ENCODE results near the gene RACGAP1.

The RACGAP1 gene, protein sequence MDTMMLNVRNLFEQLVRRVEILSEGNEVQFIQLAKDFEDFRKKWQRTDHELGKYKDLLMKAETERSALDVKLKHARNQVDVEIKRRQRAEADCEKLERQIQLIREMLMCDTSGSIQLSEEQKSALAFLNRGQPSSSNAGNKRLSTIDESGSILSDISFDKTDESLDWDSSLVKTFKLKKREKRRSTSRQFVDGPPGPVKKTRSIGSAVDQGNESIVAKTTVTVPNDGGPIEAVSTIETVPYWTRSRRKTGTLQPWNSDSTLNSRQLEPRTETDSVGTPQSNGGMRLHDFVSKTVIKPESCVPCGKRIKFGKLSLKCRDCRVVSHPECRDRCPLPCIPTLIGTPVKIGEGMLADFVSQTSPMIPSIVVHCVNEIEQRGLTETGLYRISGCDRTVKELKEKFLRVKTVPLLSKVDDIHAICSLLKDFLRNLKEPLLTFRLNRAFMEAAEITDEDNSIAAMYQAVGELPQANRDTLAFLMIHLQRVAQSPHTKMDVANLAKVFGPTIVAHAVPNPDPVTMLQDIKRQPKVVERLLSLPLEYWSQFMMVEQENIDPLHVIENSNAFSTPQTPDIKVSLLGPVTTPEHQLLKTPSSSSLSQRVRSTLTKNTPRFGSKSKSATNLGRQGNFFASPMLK

DNA sequence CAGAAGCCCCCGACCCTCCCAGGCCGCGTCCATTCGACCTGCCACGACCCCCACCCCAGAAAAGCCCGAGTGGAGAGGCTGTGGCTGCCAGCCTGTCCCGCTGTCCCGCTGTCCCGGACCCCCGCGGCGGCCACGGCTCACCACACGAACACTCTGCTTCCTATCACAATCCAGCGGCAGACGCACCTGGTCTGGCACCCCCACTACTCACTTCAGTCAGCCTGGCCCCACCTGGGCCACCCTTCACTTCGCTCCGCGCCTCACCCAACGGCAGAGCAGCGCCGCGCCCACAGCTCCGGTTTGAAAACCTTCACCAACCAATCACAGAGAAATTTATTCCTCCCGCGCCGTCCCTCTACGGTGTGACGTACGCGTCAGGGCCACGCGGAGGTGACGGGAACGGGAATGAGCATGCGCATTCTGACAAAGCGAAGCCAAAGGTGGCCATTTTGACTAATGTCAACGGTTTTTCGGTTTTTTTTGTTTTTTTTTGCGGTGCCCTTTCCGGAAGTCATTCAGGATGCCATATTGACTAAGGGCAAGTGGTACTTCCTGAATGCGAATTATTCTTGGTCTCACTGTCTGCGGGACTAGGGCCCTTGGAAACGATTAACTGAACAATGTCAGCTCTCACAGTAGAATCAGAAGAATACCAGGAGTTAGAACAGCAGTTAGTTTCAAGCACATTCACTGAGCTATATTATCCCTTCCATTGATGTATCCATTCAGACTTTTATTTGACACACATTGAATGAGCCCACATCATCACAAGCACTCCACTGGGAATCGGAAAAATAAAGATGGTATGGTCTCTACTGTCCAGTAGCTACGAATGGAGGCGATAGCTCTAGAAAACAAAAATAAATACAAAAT lies at the start of gene RACGAP1:
TSS of gene RACGAP1 (minus strand) at position 308 of the 873 bp plus-strand sequence. CDS start 8,779 bp downstream, outside the sequence.
- DNase-seq (ENCODE audit: low read depth in 2 of 2), result peak; percentile 92

DNA sequence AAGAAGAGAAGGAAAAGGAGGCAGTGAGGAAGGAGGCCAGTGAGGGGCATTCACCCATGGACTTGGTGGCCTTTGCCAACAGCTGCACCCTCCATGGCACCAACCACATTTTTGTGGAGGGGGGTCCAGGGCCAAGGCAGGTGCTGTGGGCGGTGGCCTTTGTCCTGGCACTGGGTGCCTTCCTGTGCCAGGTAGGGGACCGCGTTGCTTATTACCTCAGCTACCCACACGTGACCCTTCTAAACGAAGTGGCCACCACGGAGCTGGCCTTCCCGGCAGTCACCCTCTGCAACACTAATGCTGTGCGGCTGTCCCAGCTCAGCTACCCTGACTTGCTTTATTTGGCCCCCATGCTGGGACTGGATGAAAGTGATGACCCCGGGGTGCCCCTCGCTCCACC lies 48.4 kb upstream of the RACGAP1 start:
- no peak for DNase-seq (ENCODE audit: low read depth in 2 of 2)

DNA sequence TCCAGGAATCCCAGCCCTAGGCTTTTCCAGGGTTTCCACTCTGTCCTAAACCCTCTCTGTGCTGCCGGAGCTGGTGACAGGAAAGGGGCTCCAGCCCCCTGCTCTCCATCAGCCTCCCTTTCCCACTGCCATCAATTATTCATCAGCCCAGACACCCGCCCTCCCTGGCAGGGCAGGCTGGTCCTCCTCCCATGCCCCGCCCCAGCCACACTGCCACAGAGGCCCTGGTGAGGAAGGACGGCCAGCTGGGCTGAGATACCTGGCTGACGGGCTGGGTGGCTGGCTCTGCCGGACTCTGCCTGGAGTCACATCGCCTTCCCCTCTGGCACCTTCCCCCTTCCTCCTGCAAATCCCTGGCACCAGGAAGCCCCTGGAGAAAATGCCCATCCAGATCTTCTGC lies 47.9 kb upstream of the RACGAP1 start:
- no peak for DNase-seq (ENCODE audit: low read depth in 2 of 2)

DNA sequence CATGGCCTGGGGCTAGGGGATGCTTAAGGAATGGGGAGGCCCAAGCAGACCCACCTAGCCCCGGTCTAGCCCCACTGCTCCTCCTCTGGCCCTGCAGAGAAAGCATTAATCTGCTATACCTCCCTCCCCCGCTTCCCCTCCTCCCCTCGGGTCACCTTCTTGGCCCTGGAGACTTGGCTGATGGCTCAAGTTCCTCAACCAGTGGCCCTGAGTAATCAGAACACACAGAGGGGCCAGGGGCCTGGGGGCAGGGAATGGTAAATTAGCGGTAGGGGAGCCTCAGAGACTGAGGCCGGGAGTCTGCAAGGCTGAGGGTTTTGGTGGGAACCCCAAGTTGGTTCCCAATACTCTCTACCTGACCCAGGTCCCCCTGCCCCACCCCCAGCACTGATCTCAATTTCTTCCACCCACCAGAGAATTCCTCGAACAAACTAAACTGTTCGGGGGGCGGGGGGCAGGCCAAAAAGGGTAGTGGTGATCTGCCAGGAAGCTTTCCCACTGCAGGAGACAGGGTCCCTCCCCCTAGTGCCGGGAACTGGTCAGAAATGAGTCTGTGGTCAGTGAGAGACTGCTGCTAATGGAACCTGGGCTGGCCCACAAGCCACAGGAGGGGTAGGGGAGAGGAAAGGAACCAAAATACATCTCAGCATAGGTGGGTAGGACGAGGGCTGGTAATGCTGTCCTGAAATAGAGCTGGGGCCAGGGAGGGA lies 47.1 kb upstream of the RACGAP1 start:
- no peak for DNase-seq (ENCODE audit: low read depth in 2 of 2)

DNA sequence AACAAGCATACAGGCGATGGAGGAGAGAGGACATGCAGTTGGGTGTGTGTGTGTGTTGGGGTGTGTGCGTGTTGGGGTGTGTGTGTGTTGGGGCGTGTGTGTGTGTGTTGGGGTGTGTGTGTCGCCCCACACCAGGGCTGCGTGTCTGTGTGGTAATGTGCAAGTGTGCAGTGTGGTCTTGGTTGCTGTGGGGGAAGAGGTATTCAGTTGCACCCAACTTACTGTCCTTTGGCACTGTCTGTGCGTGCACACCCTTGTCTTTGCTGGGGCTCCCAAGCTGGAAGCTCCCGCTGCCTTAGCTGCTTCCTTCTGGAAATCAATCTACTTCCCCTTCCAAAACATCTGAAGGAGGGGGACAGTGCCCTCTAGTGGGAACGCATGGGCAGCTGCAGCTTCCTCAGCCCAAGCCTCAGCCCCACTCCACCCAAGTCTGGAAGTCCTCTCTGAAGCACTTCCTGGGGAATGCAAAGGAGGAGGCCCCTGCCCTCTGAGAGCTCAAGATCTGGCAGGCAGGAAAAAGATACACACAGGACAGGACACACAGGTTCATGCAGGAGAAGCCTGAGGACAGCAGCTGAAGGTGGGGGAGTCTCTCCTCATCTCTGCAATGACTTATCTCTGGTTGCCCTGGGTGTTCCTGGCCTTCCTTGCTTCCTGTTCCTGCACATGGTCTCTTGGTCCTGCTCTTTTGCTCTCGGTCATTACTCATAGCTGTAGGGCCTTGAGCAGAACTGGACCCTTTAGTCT lies 45.2 kb upstream of the RACGAP1 start:
- peak in 1 of 2 donors; percentile 37 for DNase-seq (ENCODE audit: low read depth in 2 of 2)

DNA sequence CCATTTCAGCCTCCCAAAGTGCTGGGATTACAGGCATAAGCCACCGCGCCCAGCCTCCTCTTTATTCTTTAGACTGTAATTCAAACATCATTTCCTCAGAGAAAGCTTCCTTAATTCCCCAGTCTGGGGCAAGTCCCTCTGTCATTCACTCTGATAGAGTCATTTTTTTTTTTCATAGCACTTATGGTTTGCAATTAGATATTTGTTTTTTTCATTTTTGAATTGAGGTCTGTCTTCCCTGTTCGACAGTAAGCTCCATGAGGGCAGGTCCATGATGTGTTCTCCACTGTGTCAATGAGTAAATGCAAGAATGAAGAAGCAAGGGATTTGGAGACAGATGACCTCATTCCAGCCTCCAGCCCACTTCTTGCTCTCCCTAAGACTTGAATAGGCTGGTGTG lies 44.2 kb upstream of the RACGAP1 start:
- DNase-seq (ENCODE audit: low read depth in 2 of 2), result no peak

DNA sequence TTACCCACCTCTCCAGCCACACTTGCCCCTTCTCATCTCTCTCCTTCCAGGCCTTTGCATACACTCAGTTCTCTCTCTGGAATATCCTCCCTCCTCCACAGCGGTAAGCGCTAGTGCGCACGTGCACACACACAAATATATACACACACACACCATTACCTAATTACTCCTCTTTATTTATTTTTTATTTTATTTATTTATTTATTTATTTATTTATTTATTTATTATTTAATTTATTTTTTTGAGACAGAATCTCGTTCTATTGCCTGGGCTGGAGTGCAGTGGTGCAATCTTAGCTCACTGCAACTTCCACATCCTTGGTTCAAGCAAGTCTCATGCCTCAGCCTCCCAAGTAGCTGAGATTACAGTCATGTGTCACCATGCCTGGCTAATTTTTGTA lies 43.8 kb upstream of the RACGAP1 start:
- DNase-seq (ENCODE audit: low read depth in 2 of 2), result no peak

DNA sequence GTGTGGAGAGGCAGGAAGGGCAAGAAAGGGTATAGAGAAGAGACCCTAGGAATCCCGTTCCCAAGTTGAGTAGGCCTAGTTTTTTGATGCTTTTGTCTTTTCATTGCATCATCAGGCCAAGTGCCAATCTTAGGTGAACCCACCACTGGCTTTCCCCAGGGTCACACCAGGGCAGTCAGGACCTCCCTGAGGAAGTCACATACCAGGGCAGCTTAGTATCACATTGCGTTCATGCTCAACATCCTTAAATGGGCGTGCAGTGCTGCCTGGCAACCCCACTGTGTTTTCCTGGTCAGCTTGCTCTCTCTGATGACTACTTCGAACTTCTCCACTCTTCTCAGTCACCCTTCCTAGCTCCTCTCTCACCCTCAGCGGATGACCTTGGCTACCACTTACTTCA lies 41.1 kb upstream of the RACGAP1 start:
- no peak for DNase-seq (ENCODE audit: low read depth in 2 of 2)

DNA sequence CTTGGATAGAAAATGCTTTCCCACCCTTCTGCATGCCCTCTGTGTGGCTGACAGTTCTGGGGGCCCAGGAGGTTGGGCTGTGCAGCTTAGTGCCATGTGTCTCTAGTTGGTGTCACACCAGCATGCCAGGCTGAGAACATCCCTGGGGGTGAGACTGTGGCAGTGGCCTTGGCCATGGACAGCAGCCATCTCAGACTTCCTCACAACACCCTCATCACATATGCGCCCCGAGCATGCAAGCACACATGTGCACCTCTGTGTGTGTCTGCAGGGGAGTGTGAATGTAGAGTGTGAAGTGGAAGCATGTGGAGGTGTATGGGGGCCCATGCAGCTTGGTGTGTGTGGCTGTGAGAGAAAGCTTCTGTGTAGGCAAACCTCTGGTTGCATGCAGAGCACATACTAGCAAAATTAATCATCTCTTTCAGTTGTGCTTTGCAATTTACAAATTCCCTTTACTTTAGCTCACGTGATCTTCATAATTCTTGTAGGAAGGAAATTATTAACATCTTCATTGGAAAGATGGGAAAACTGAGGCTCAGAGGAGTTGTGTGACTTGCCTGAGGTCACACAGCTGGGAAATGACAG lies 40.5 kb upstream of the RACGAP1 start:
- DNase-seq (ENCODE audit: low read depth in 2 of 2), result no peak

DNA sequence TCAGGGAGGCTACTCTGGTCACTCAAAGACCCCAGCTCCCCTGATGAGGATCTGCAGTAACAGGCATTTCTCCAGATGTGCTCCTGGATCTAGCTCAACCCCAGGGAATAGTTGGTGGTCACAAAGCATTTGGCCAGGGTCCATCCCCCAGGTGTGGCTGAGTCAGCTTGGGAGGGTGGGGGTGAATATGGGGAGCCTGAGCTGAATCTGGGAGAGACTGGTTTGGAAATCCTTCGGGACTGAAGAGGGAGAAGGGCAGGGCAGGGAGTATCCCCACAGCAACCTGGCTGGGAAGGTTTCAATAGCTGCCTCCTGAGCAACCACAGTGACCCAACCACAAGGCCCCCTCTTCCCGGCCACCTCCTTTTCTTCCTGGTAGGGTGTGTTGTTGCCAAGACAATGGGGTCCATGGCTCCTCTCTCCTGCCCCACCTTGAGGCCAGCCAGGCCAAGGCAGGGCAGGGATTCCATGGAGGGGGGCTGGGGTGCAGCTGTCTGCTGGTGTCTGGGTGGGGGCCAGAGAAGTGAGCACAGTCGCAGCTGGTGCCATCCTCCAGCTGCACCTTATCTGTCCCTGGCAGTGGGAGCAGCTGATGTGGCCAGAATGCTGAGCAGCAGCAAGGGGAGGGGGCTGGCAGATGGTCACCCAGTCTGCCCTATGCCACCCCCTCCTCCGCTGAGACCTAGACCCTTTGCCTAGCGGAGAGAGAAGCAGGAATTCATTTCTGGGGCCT lies 37.6 kb upstream of the RACGAP1 start:
- no peak for DNase-seq (ENCODE audit: low read depth in 2 of 2)

DNA sequence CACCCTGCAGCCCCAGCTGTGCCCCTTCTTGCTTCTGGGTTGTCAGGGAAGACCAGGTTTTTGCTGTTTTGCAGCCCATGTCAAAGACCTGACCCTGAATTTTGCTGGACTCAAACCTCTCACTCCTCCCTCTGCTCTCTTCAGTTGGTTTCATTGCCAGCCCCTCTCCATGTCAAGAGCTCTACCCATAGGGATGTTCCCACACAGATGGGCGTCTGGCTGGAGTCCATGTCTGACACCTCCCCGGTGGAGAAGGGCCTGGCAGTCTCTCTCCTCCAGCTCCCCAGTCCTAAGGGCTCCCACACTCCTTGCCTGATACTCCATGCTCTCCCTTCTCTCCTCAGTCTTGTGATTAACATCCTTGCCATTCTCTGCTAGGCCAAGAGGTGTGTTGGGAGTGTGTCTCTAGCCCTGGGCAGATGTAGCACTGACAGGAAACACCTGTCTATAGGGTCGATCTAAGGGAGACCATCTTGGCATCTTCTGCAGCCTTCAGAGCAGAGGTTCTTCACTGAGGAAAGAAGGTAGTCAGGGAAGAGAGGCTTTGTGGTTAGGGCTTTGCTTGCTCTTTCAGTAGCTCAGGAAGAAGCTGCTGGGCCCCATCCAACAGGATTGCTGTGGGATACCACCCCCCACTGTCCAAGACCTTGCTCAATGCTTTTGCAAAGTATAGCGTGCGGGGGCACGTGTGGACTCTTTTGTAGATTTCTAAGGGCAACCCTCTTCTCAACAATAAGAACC lies 36.8 kb upstream of the RACGAP1 start:
- DNase-seq (ENCODE audit: low read depth in 2 of 2), result no peak

DNA sequence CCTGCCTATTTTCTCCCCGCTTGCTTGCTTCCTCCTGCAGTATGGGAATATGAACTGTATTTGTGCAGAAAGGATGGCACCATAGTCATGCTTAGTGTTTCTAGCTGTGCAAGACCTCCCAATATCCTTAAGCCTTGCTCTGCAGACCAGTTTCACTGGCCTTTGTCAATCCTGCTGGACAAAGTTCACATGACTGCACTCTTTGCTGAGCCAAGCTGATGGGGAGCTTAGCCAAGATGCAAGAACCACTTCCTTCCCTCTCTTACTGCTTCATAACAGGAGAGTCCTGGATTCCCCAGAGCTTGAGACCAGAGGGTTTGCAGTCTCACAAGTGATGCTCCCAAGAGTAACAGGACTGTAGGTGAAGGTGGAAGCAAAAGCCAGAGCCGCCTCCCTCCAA lies 35.9 kb upstream of the RACGAP1 start:
- no peak for DNase-seq (ENCODE audit: low read depth in 2 of 2)

DNA sequence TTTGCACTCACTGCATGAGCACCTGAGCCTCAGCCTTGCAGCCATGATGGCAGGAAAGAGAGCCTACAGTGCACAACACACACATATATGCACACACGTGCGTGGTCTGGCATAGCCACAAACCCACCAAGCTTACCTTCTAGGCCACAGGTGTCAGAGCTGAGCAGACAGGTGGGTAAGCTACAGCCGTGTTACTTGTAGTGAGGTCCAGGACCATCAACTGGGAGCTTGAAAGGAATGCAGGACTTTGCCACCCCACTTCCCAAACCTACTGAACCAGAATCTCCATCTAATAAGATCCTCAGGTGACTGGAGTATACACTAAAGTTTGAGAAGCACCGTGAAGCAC lies 34.8 kb upstream of the RACGAP1 start:
- no peak for DNase-seq (ENCODE audit: low read depth in 2 of 2)

DNA sequence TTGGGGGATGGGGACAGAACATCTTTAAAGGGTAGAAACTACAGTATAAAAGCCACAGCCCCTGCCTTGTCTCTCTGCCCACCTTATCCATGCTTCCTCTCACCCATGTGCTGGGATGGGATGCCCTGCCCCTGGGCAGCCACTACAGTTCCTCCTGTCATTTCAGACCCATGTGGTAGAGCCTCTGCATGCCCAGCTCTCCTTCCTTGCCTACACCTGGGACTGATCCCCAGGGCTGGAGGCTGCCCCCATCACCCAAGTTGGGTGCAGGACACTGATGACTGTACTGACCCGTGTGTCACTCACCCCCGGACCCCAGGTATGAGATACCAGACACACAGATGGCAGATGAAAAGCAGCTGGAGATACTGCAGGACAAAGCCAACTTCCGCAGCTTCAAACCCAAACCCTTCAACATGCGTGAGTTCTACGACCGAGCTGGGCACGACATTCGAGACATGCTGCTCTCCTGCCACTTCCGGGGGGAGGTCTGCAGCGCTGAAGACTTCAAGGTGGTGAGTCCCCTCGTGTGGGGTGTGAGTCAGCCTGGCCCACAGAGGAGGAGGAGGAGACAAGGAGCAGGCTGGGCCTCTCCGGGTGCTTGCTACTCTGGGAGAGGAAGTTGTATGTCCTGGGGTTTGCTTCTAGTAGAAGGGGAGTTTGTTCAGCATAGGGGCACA lies 34.3 kb upstream of the RACGAP1 start:
- peak; percentile 68 to 72 for DNase-seq (ENCODE audit: low read depth in 2 of 2)

DNA sequence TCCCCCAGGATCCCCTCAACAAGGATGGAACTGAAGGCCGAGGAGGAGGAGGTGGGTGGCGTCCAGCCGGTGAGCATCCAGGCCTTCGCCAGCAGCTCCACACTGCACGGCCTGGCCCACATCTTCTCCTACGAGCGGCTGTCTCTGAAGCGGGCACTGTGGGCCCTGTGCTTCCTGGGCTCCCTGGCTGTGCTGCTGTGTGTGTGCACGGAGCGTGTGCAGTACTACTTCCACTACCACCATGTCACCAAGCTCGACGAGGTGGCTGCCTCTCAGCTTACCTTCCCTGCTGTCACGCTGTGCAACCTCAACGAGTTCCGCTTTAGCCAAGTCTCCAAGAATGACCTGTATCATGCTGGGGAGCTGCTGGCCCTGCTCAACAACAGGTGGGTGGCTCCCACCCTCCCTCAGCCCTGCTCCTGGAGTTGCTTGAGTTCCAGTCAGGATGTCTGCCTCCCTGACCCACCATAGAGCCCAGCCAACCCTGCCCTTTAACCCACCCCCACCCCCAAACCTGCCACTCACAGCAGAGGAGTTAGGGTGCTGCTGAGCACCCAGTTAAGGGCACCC lies 33.5 kb upstream of the RACGAP1 start:
- peak in 1 of 2 donors; percentile 27 for DNase-seq (ENCODE audit: low read depth in 2 of 2)

DNA sequence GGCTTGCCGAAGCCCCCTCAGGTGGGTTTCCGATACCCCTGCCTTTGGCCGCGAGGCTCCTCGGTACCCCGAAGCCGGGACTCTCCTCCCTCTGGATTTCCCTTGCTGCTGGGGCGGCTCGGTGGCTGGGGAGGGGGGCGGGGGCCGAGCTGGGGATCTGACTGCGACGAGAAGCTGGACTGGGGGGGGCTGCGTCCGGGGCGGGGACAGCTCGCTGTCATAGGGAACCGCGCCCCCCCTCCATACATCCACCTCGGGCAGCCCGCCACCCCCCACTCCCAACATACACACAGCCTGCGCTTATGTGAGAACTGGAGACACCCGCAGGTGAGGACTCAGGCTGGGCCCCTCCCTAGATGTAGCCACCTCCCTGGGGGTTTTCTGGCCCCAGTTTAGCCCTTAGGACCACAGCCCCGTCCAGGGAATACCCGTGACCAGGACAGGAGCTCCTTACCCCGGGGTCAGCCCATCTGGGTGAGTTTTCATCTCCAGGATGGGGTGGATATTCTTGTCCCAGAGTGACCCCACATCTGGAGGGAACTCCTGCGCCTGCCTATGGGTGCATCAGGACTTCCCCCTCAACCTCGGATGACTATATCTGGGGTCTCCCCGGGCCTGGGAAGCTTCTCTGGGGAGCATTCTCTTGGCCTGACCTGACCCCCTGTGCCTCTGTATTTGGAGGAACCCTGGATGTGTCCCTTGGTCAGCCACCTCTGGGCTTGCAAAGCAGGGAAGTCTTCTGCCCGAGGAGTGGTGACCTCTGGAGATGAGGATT lies 32.8 kb upstream of the RACGAP1 start:
- DNase-seq (ENCODE audit: low read depth in 2 of 2), result no peak

DNA sequence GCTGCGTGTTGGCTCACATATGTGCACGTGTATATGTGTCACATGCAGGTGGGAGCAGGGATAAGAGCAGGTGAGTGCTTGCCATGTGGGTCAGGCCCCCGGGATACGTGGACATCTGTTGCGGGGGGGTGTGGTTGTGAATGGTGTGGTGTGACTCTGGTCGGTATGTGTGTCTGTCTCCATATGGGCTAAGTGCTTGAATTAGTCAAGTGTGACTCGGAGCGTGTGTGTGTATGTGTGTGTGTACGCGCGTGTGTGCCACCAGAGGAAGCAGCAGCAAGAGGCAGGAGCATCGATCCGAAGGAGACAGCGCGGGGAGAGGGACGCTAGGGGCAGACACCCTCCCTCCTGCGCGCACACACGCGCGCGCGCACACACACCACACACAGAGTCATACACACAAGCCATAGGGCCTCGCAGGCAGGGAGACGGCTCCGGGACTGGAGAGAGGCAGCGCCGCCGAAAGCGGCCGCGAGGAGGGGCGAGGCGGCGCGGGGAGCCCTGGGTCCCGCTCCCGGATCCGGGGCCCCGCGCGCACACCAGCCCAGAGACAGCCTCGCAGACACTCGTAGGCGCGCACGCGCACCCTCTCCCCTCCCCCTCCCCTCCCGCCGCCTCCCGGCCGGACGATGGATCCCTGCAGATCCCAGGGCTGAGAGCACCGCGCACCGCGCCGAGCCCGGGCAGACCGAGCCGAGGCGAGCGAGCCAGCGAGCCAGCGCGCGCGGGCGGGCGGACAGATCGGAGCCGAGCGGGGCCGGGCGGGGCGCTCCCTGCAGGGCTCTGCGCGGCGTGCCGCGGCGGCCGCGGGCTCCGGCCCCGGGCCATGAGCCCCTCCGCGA lies 31.9 kb upstream of the RACGAP1 start, which contains the start of gene ASIC1:
TSS of gene ASIC1 (plus strand) at position 597 of the 842 bp plus-strand sequence. CDS start 1,171 bp downstream, outside the sequence.
- DNase-seq (ENCODE audit: low read depth in 2 of 2), result peak; percentile 28 to 34
